Mesendoderm (in vitro differentiated cells): ENCODE data around the gene LRRTM1.

Source experiments
- DNase-seq: peaks from one replicate; pipeline ENCODE4 v3.0.0; 2013
- H2AK5ac ChIP-seq: 2 replicates; pipeline ENCODE4 v1.6.1; 2013; ENCODE audit warnings: low read length, inconsistent platforms
- H2BK120ac ChIP-seq: 2 replicates; pipeline ENCODE4 v1.6.1; 2013; ENCODE audit warnings: low read depth, mild to moderate bottlenecking, low read length, moderate library complexity, mixed read lengths
- H2BK15ac ChIP-seq: replicated peaks from 2 replicates; pipeline ENCODE4 v1.6.1; 2013; ENCODE audit warnings: low read depth, mild to moderate bottlenecking, moderate library complexity
- H2BK5ac ChIP-seq: 2 replicates; pipeline ENCODE4 v1.6.1; 2013; ENCODE audit warnings: low read length, inconsistent platforms
- H3K18ac ChIP-seq: 2 replicates; pipeline ENCODE4 v1.6.1; 2013; ENCODE audit warnings: mild to moderate bottlenecking, low read length, mixed read lengths
- H3K23ac ChIP-seq: one replicate; pipeline ENCODE4 v1.6.1; 2013; ENCODE audit warnings: low read length
- H3K27ac ChIP-seq: 2 replicates; pipeline ENCODE4 v1.5.1; 2013; ENCODE audit warnings: low read depth, mild to moderate bottlenecking, inconsistent platforms, low read length, moderate library complexity
- H3K27me3 ChIP-seq: 2 replicates; pipeline ENCODE4 v1.6.1; 2013; ENCODE audit warnings: low read length, control low read depth, mild to moderate bottlenecking, inconsistent platforms; ENCODE audit not compliant: insufficient read depth, poor library complexity
- H3K36me3 ChIP-seq: 2 replicates; pipeline ENCODE4 v1.6.1; 2013; ENCODE audit warnings: low read length, inconsistent platforms; ENCODE audit not compliant: control insufficient read depth, insufficient read depth
- H3K4ac ChIP-seq: one replicate; pipeline ENCODE4 v1.6.1; 2013; ENCODE audit warnings: low read depth, mild to moderate bottlenecking, low read length, moderate library complexity
- H3K4me1 ChIP-seq: 2 replicates; pipeline ENCODE4 v1.6.1; 2013; ENCODE audit warnings: low read depth, low read length, inconsistent platforms; ENCODE audit not compliant: control insufficient read depth
- H3K4me2 ChIP-seq: 2 replicates; pipeline ENCODE4 v1.6.1; 2013; ENCODE audit warnings: low read length
- H3K4me3 ChIP-seq: 2 replicates; pipeline ENCODE4 v1.5.1; 2013; ENCODE audit warnings: mild to moderate bottlenecking, low read length
- H3K56ac ChIP-seq: one replicate; pipeline ENCODE4 v1.6.1; 2013; ENCODE audit warnings: low read length
- H3K79me1 ChIP-seq: 2 replicates; pipeline ENCODE4 v1.6.1; 2013; ENCODE audit warnings: low read length, inconsistent platforms
- H3K79me2 ChIP-seq: 2 replicates; pipeline ENCODE4 v1.6.1; 2013; ENCODE audit warnings: mild to moderate bottlenecking, low read length; ENCODE audit not compliant: control insufficient read depth, insufficient read depth
- H3K9ac ChIP-seq: 2 replicates; pipeline ENCODE4 v1.6.1; 2013; ENCODE audit warnings: low read length, inconsistent platforms
- H4K5ac ChIP-seq: one replicate; pipeline ENCODE4 v1.6.1; 2013; ENCODE audit warnings: low read length
- H4K8ac ChIP-seq: one replicate; pipeline ENCODE4 v1.6.1; 2013; ENCODE audit warnings: low read depth, mild to moderate bottlenecking, control low read depth, low read length, moderate library complexity
- WGBS: extraction: QIAGEN DNeasy Blood & Tissue Kit; methylation state at CpG from one replicate; pipeline ENCODE4 v1.1.7; 2013; ENCODE audit warnings: low lambda C conversion rate, missing lambda C conversion rate; ENCODE audit not compliant: insufficient coverage; ENCODE audit errors: extremely low coverage; 5-methylcytosine and 5-hydroxymethylcytosine counted together

The LRRTM1 gene

GRCh38 chr2:80255918-80256781 lies 48.4 kb downstream of the LRRTM1 start:
- H3K4me2 ChIP-seq, result no peak overlapping the region
- no peak overlapping the region for H3K9ac ChIP-seq
- H2BK120ac ChIP-seq, result no peak overlapping the region
- H2BK15ac ChIP-seq, result no peak overlapping the region
- no peaks in the 10 kb centered on the region for H3K79me2 ChIP-seq
- no peaks in the 10 kb centered on the region for H3K4me1 ChIP-seq
- no peak overlapping the region for H3K18ac ChIP-seq
- no peak overlapping the region for H3K56ac ChIP-seq
- no peak overlapping the region for H3K4me3 ChIP-seq
- H3K79me1 ChIP-seq, result no peaks in the 10 kb centered on the region
- no peak overlapping the region for H3K23ac ChIP-seq
- H3K36me3 ChIP-seq, result no peaks in the 10 kb centered on the region
- no CpG with 5 or more reads among the region's 9 CpGs for WGBS
- H3K27ac ChIP-seq, result no peak overlapping the region
- H4K8ac ChIP-seq, result no peak overlapping the region
- H4K5ac ChIP-seq, result no peak overlapping the region
- no peak overlapping the region for H3K4ac ChIP-seq
- DNase-seq, result peak; percentile 63
- no peak overlapping the region for H2AK5ac ChIP-seq
- H2BK5ac ChIP-seq, result no peak overlapping the region
- H3K27me3 ChIP-seq, result no peaks in the 10 kb centered on the region

GRCh38 chr2:80252294-80252986 lies 52.1 kb downstream of the LRRTM1 start:
- Histone ChIP-seq H3K4me3 (no peak overlapping the region), H2BK15ac (no peak overlapping the region), H3K18ac (no peak overlapping the region), H3K4me2 (no peak overlapping the region), H3K36me3 (no peaks in the 10 kb centered on the region), H3K4me1 (no peaks in the 10 kb centered on the region), H3K79me2 (no peaks in the 10 kb centered on the region), H3K27me3 (no peaks in the 10 kb centered on the region), H4K8ac (no peak overlapping the region), H3K23ac (no peak overlapping the region), H3K56ac (no peak overlapping the region), H3K4ac (no peak overlapping the region), H4K5ac (no peak overlapping the region), H2BK5ac (no peak overlapping the region), H3K27ac (no peak overlapping the region), H3K9ac (no peak overlapping the region), H3K79me1 (no peaks in the 10 kb centered on the region), H2AK5ac (no peak overlapping the region), H2BK120ac (no peak overlapping the region)
- 100% methylated on average over 1 of the region's 7 CpGs for WGBS
- DNase-seq, result no peak
